Endothelial cell (in vitro differentiated cells): ENCODE measurements around the gene MUTYH. TPM values are rescaled to one million over a fixed set of nuclear protein-coding genes. Genes with fewer than 3 reads are reported as not detected.
A peak's percentile ranks its signal among the peaks of the same experiment; 100 is the strongest.

Experiments used
- DNase-seq: peaks from one replicate; pipeline ENCODE4 v3.0.0; 2021; ENCODE audit warnings: low spot score
- H3K27ac Mint-ChIP-seq: one replicate; pipeline ENCODE4 v1.8.0; 2021; ENCODE audit warnings: mixed read lengths, inconsistent platforms; ENCODE audit not compliant: unreplicated experiment
- H3K27me3 Mint-ChIP-seq: one replicate; pipeline ENCODE4 v1.8.0; 2021; ENCODE audit warnings: mild to moderate bottlenecking, moderate library complexity, mixed read lengths, inconsistent platforms; ENCODE audit not compliant: unreplicated experiment
- H3K36me3 Mint-ChIP-seq: one replicate; pipeline ENCODE4 v1.8.0; 2021; ENCODE audit warnings: mild to moderate bottlenecking, low read depth, mixed read lengths, inconsistent platforms; ENCODE audit not compliant: unreplicated experiment
- H3K4me1 Mint-ChIP-seq: one replicate; pipeline ENCODE4 v1.8.0; 2021; ENCODE audit warnings: mild to moderate bottlenecking, mixed read lengths, inconsistent platforms; ENCODE audit not compliant: unreplicated experiment
- H3K4me3 Mint-ChIP-seq: one replicate; pipeline ENCODE4 v1.8.0; 2021; ENCODE audit warnings: mild to moderate bottlenecking, mixed read lengths, inconsistent platforms; ENCODE audit not compliant: unreplicated experiment
- H3K9me3 Mint-ChIP-seq: one replicate; pipeline ENCODE4 v1.8.0; 2021; ENCODE audit warnings: mixed read lengths, inconsistent platforms; ENCODE audit not compliant: unreplicated experiment
- CTCF ChIP-seq: fragments of 200-600 bp; sonication (generic); IDR thresholded peaks from one replicate; pipeline ENCODE4 v1.5.0; 2021; ENCODE audit warnings: antibody characterized with exemption; ENCODE audit not compliant: unreplicated experiment
- total RNA-seq: library from RNA; stranded (reverse); fragmentation: NEBNext Ultra II Directional; extraction: Animal tissue kit (Norgen Biotek cat#: 25700); gene quantifications from one replicate; pipeline ENCODE4 v1.2.1, GENCODE V29; 2021; ENCODE audit not compliant: unreplicated experiment

The MUTYH gene
- total RNA-seq, 1 donor from 2014 or later, result 31.5 TPM

DNA sequence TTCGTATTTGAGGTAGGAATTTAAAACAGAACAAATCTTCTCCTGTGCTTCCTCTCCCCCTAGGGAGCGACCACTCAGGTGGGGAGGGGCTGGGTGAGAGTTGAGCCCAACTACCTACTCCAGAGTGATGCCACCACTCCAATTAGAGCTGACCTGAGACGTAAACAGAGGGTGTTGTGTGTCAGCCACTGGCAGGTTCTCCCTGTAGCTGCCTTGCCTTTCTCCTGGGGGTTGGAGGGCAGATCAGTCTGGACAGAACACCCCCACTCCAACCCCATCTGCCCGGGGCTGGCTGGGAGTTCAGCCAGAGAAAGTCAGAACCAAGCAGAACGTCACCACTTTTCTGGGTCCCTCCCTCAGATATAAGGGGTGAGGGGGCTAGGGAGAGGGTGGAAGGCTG, 11.6 kb downstream of the MUTYH start:
- DNase-seq, result no peak
- TF ChIP-seq CTCF, result no peak
- Mint-ChIP-seq H3K4me1 (peaks cover 16% of the 10 kb centered on the region), H3K4me3 (peak overlapping the region; percentile 19), H3K9me3 (no peaks in the 10 kb centered on the region), H3K27me3 (peaks cover 8% of the 10 kb centered on the region), H3K36me3 (peaks cover 12% of the 10 kb centered on the region), H3K27ac (peak overlapping the region; percentile 36)

- Mint-ChIP-seq H3K27me3 (peaks cover 8% of the 10 kb centered on the region), H3K4me1 (peaks cover 16% of the 10 kb centered on the region), H3K4me3 (peak overlapping the region; percentile 19), H3K27ac (no peak overlapping the region), H3K9me3 (no peaks in the 10 kb centered on the region), H3K36me3 (peaks cover 12% of the 10 kb centered on the region)
- no peak for TF ChIP-seq CTCF
- DNase-seq, result no peak
Observed at GRCh38 chr1:45327644-45328515, 12.4 kb downstream of the MUTYH start.

DNA sequence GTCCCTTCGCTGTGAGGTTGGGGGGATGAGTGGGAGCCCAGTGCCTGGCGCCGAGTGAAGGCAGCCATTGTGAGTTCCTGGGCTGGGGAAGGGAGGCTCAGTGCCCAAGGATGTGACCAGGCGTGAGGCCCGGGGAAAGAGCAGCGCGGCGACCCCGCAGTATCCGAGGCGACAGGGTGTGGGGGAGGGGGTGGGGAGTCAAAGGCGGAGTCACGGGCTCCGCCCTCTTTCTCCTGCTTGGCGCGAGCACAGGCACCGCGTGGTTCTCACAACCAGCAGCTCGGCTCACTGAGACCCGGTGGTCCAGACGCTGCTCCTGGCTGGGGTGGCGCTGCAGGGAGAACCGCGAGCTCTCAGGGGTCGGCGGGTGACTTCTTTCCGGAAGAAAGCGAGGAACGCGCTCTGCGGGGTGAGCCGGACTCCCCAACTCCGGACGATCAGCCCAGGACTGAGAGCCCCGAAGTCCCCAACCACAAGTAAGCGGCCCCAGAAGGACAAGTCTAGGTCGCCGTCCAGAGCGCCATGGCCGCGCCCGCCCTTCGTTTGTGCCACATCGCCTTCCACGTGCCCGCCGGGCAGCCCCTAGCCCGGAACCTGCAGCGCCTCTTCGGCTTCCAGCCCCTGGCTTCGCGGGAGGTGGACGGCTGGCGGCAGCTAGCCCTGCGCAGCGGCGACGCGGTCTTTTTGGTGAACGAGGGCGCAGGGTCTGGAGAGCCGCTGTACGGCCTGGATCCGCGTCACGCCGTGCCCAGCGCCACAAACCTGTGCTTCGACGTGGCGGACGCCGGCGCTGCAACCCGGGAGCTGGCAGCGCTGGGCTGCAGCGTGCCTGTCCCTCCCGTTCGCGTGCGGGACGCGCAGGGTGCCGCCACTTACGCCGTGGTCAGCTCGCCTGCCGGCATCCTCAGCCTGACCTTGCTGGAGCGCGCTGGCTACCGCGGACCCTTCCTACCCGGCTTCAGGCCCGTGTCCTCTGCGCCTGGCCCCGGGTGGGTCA, 13.3 kb downstream of the MUTYH start, which contains the start of gene HPDL:
HPDL (plus strand) TSS at position 269 of the 997 bp plus-strand sequence; CDS start at position 523, 254 bp downstream.
- peaks cover 19% of the 10 kb centered on the region for H3K4me1 Mint-ChIP-seq
- H3K9me3 Mint-ChIP-seq, result no peaks in the 10 kb centered on the region
- peak within 1 kb of the TSS; percentile 30 for H3K27ac Mint-ChIP-seq
- H3K27me3 Mint-ChIP-seq, result peaks cover 9% of the 10 kb centered on the region
- no peak for TF ChIP-seq CTCF
- H3K4me3 Mint-ChIP-seq, result peak within 1 kb of the TSS; percentile 82
- peak; percentile 58 for DNase-seq
- H3K36me3 Mint-ChIP-seq, result peaks cover 12% of the 10 kb centered on the region

GRCh38 chr1:45325851-45326506, 14.3 kb downstream of the MUTYH start:
- DNase-seq, result no peak
- Mint-ChIP-seq H3K36me3 (peaks cover 12% of the 10 kb centered on the region), H3K27me3 (peaks cover 10% of the 10 kb centered on the region), H3K27ac (peak overlapping the region; percentile 30), H3K4me1 (peaks cover 24% of the 10 kb centered on the region), H3K4me3 (peak overlapping the region; percentile 82), H3K9me3 (no peaks in the 10 kb centered on the region)
- no peak for TF ChIP-seq CTCF
